Nephron progenitor cell (in vitro differentiated cells): ENCODE results near the gene NASP.
"Not testable (repeated sequence)": the region's sequence is repeated elsewhere in the genome, so short reads cannot be mapped to it uniquely, and the experiment has no call there.

Experiments
- DNase-seq: peaks from one replicate; pipeline ENCODE4 v3.0.0; 2021
- H3K27ac Mint-ChIP-seq: 2 replicates; pipeline ENCODE4 v1.8.0; 2021; ENCODE audit warnings: mild to moderate bottlenecking, moderate library complexity, mixed read lengths
- H3K27me3 Mint-ChIP-seq: 2 replicates; pipeline ENCODE4 v1.8.0; 2021; ENCODE audit warnings: mild to moderate bottlenecking, low read depth, mixed read lengths; ENCODE audit not compliant: poor library complexity
- H3K36me3 Mint-ChIP-seq: 2 replicates; pipeline ENCODE4 v1.8.0; 2021; ENCODE audit warnings: low read depth, mixed read lengths
- H3K4me1 Mint-ChIP-seq: 2 replicates; pipeline ENCODE4 v1.8.0; 2021; ENCODE audit warnings: mixed read lengths
- H3K4me3 Mint-ChIP-seq: 2 replicates; pipeline ENCODE4 v1.8.0; 2021; ENCODE audit warnings: mild to moderate bottlenecking, moderate library complexity, mixed read lengths
- H3K9me3 Mint-ChIP-seq: 2 replicates; pipeline ENCODE4 v1.8.0; 2021; ENCODE audit warnings: mild to moderate bottlenecking, moderate library complexity, mixed read lengths
- TF ChIP-seq, protein P1 (sequence below): fragments of 200-600 bp; sonication (generic); IDR thresholded peaks from 2 replicates; pipeline ENCODE4 v1.5.0; 2021; ENCODE audit warnings: antibody characterized with exemption

The NASP gene

DNA sequence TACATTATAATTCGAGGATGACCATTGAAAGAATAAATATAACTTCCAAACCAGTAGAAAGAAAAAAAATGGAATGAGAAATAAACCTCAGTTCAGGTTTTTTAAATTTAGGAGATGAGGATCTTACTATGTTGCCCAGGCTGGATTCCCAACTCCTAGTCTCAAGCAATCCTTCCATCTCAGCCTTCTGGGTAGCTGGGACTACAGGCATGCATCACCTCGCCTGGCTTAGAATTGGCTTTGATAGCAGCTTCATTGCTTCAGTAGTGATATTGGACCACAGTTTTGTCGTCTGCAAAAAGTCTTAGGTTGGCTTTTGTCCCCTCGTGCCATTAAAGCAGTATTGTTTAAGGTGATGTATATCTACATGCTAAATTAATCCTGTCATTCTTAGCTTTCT, 2.9 kb downstream of the NASP start:
- Mint-ChIP-seq H3K27me3 (no peaks in the 10 kb centered on the region), H3K9me3 (no peaks in the 10 kb centered on the region), H3K4me1 (peaks cover 19% of the 10 kb centered on the region), H3K36me3 (peaks cover 47% of the 10 kb centered on the region), H3K4me3 (peak overlapping the region; percentile 97), H3K27ac (no peak overlapping the region)
- no peak for DNase-seq
- TF ChIP-seq, protein P1, sequence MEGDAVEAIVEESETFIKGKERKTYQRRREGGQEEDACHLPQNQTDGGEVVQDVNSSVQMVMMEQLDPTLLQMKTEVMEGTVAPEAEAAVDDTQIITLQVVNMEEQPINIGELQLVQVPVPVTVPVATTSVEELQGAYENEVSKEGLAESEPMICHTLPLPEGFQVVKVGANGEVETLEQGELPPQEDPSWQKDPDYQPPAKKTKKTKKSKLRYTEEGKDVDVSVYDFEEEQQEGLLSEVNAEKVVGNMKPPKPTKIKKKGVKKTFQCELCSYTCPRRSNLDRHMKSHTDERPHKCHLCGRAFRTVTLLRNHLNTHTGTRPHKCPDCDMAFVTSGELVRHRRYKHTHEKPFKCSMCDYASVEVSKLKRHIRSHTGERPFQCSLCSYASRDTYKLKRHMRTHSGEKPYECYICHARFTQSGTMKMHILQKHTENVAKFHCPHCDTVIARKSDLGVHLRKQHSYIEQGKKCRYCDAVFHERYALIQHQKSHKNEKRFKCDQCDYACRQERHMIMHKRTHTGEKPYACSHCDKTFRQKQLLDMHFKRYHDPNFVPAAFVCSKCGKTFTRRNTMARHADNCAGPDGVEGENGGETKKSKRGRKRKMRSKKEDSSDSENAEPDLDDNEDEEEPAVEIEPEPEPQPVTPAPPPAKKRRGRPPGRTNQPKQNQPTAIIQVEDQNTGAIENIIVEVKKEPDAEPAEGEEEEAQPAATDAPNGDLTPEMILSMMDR, result no peak

DNA sequence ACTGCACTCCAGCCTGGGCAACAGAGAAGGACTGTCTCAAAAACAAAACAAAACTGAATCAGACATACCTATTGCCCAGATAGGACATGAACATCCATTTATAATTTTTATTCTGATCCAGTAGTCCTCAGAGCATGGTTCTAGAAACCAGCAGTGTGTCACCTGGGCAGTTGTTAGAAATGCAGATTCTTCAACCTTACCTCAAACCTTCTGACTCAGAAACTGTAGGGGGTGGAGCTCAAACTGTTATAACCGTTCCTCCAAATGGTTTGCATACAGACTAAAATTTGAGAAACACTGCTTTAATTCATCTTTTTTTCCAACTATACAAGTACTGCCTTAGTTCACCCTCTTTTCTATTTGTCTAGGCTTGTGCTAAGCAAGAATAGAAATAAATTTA, 6.0 kb downstream of the NASP start:
- TF ChIP-seq, protein P1, result no peak
- Mint-ChIP-seq H3K36me3 (peaks cover 74% of the 10 kb centered on the region), H3K9me3 (no peaks in the 10 kb centered on the region), H3K27ac (no peak overlapping the region), H3K4me3 (no peak overlapping the region), H3K27me3 (no peaks in the 10 kb centered on the region), H3K4me1 (peaks cover 19% of the 10 kb centered on the region)
- DNase-seq, result no peak

DNA sequence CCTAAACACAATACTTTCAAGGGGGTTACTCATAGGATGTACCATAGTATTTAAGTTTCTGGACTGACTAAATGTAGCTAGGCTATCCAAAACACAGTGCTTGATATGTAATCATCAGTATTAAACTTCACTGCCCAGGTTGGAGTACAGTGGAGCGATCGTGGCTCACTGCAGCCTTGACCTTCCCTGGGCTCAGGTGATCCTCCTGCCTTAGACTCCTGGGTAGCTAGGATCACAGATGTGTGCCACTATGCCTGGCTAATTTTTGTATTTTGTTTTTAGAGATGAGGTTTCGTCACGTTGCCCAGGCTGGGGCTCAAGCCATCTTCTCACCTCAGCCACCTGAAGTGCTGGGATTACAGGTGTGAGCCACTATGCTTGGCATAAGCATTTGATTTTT, 10.6 kb downstream of the NASP start:
- H3K27ac Mint-ChIP-seq, result peak overlapping the region; percentile 58

DNA sequence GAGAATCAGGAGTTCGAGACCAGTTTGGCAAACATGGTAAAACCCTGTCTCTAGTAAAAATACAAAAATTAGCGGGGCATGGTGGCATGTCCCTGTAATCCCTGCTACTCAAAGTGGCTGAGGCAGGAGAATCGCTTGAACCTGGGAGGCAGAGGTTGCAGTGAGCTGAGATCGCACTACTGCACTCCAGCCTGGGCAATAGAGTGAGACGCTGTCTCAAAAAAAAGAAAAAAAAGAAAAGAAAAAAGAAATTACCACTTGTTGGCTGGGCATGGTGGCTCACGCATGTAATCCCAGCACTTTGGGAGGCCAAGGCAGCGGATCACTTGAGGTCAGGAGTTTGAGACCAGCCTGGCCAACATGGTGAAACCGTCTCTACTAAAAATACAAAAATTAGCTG, 12.9 kb downstream of the NASP start:
- not testable (repeated sequence) for H3K27me3 Mint-ChIP-seq, H3K4me1 Mint-ChIP-seq, DNase-seq, H3K4me3 Mint-ChIP-seq, H3K9me3 Mint-ChIP-seq
- H3K36me3 Mint-ChIP-seq, result peaks cover 84% of the 10 kb centered on the region
- peak overlapping the region; percentile 57 for H3K27ac Mint-ChIP-seq

More for the DNA sequence above, 10.6 kb downstream of the NASP start:
- TF ChIP-seq, protein P1, result no peak
- no peak for DNase-seq
- Mint-ChIP-seq H3K4me3 (no peak overlapping the region), H3K27me3 (no peaks in the 10 kb centered on the region), H3K36me3 (peaks cover 84% of the 10 kb centered on the region), H3K4me1 (peaks cover under 1% of the 10 kb centered on the region), H3K9me3 (no peaks in the 10 kb centered on the region)

DNA sequence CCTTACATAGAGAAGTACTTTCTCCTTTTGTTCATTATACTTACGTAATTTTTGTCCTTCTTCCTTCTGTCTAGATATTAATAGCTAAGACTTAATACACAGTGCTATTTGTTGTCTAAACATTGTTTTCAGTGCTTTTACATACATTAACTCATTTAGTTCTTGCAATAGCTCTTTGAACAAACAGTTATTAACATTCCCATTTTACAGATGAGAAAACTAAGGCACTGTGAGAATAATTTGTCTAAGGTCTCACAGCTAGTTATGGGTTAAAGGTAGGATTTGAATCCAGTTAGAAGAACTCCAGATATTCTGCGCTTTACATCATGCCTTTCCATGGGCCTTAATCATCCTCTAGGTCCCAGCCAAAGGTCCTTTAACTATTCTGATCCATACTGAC, 20.4 kb downstream of the NASP start:
- H3K36me3 Mint-ChIP-seq, result peaks cover 83% of the 10 kb centered on the region
- H3K4me3 Mint-ChIP-seq, result no peak overlapping the region
- DNase-seq, result no peak

DNA sequence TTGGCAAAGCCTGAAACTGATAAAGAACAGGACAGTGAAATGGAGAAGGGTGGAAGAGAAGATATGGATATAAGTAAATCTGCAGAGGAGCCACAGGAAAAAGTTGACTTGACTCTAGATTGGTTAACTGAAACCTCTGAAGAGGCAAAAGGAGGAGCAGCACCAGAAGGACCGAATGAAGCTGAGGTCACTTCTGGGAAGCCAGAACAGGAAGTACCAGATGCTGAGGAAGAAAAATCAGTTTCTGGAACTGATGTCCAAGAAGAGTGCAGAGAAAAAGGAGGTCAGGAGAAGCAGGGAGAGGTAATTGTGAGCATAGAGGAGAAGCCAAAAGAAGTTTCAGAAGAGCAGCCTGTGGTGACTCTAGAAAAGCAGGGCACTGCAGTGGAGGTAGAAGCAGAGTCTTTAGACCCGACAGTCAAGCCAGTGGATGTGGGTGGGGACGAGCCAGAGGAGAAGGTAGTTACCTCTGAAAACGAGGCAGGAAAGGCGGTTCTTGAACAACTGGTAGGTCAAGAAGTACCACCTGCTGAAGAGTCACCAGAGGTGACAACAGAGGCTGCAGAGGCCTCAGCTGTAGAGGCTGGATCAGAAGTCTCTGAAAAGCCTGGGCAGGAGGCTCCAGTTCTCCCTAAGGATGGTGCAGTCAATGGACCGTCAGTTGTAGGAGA, 23.7 kb downstream of the NASP start:
- Mint-ChIP-seq H3K4me1 (no peaks in the 10 kb centered on the region), H3K36me3 (peaks cover 77% of the 10 kb centered on the region), H3K27me3 (no peaks in the 10 kb centered on the region), H3K4me3 (no peak overlapping the region), H3K9me3 (no peaks in the 10 kb centered on the region), H3K27ac (peak overlapping the region; percentile 52)
- TF ChIP-seq, protein P1, result no peak
- DNase-seq, result no peak

More for the DNA sequence above, 20.4 kb downstream of the NASP start:
- Mint-ChIP-seq H3K27me3 (no peaks in the 10 kb centered on the region), H3K4me1 (peaks cover 7% of the 10 kb centered on the region), H3K27ac (no peak overlapping the region), H3K9me3 (no peaks in the 10 kb centered on the region)
- TF ChIP-seq, protein P1, result no peak
